ENCODE results near the gene DLEC1.

DNA sequence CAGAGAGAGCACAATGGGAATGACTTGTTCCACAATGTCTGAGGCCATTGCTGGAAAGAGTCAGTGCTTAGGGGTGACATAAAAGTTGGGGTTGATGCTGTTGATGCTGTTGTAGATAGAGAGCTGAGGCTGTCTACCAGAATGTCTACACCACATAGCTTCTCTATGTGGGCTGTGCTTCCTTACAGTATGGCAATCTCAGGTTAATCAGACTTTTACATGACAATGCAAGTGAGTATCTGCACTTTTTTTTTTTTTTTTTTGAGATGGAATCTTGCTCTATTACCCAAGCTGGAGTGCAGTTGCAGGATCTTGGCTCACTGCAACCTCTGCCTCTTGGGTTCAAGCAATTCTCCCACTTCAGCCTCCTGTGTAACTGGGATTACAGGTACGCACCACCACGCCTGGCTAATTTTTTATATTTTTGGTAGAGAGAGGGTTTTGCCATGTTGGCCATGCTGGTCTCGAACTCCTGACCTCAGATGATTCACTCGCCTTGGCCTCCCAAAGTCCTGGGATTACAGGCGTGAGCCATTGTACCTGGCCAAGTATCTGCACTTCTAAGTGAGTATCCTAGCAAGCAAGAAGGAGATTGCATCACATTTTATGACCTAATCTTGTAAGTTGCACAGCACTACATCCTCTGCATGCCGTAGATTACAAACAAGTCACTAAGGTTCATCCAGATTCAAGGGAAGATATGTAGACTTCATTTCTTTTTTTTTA lies 28.7 kb downstream of the DLEC1 start:
- TF ChIP-seq CTCF (IDR thresholded peaks at IDR 0.05) (no peak), POLR2A (IDR thresholded peaks at IDR 0.05) (no peak), EP300 (IDR thresholded peaks at IDR 0.05) (no peak)

All from tibial nerve (tissue), 4 donors.